GM21528 (cell line): ENCODE data around the gene APBB2.

Experiments used
- ATAC-seq: cut with Tn5 transposase; IDR thresholded peaks from one replicate; pipeline ENCODE4 v1.9.1; 2021; ENCODE audit warnings: mild to moderate bottlenecking, moderate library complexity; ENCODE audit not compliant: unreplicated experiment, low FRiP score

The APBB2 gene

DNA sequence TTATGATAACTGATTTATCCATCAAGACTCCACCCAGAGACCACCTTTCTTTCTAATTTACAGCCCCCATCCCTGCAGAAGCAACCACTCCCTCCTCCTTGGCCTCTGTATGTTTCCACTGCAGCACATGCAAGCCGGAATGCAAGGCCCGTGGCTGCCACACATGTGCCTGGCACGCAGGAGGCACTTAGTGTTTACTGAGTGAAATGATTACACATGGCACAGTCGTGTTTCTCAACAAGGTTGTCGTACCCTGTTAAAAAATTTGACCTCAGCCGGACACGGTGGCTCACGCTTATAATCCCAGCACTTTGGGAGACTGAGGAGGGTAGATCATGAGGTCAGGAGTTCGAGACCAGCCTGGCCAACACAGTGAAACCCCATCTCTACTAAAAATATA, 104.3 kb downstream of the APBB2 start:
- no peak for ATAC-seq

- ATAC-seq = no peak
Observed at GRCh38 chr4:41108481-41108880, 105.9 kb downstream of the APBB2 start.

- no peak for ATAC-seq
Observed at GRCh38 chr4:41106694-41107419, 107.5 kb downstream of the APBB2 start.

DNA sequence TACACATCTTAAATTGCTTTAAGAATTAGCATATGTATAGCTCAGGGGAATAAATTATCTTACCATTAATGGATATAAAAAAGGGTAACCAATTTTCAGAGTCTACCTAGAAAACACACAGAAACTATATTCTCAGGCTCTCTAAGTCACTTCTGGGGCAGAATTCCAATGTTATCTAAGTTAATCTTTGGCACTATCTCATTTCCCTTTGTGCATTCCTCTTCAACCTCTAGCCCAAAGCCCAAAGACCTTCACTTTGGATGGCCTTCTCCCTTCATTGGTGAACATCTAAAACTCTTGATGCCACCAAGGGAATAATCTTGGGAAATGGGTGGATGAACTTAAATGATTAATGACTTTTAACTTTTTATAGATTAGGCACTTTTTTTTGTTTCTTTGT, 108.3 kb downstream of the APBB2 start:
- ATAC-seq = no peak

- ATAC-seq = no peak
Observed at GRCh38 chr4:41104155-41104554, 110.2 kb downstream of the APBB2 start.

- no peak for ATAC-seq
Observed at GRCh38 chr4:41103657-41104056, 110.7 kb downstream of the APBB2 start.

DNA sequence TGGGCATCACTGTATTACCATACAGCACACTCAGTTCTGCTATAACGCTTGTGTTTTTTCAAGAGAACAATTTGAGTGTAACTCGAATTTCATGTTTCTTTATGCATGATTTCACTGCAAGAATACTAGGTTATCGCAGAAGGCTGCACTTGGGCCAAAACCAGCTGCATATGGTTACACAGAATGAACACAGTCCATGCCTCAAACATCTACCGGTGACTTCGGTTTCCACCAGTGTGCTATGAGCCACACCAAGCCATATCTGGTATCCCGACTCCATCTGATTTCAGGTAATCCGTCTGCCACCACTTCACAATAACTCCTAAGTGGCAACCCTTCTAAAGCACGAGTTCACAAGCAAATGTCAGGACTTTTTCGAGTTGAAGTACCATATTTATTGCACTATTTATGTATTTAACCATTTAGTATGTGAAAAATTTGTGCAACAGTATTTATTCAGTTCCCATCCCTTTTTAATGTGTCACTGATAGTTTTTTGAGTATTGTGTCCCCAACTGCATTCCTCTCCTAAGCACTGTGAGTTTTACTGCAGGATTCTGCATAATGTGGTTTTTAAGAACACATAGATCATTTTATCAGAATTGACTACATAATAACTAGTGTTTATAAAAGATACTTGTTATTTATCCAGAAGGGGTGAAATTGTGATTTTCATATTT, 111.8 kb downstream of the APBB2 start:
- ATAC-seq = no peak

DNA sequence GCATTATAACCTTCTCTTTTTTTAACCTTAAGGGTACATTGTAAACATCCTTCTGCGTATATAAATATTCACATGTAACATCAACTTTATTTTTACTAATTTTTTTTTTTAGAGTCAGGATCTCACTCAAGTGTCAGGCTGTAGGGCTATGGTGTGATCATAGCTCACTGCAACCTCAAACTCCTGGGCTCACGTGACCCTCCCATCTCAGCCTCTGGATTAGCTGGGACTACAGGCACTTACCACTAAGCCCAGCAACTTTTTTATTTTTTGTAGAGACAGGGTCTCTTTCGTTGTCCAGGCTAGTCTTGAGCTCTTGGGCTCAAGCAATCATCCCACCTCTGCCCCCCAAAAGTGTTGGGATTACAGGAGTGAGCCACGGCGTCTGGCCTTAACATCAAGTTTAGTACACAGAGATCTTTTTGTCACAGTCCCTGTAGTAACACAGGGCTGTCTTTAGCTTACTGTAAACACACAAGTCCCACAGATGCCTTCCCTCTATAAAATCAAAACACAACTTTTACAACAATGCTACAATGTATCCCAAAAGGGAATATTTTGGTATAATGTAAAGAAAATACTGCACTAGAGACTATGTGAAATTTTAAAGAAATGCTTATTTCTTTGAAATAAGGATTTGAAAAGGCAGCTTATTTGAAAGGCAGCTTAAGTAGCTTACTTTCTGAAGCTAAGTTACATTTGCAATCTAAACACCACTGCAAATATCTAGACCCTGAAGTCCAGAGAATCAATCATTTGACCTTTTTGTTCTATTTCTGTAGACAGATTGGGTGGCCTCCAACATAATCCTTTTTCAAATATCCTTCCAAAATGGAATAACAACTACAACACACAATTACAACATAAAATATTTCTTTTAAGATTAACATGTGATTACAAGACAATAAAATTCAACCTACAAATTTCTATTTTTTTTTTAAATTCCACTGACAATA, 116.0 kb downstream of the APBB2 start:
- ATAC-seq = no peak

DNA sequence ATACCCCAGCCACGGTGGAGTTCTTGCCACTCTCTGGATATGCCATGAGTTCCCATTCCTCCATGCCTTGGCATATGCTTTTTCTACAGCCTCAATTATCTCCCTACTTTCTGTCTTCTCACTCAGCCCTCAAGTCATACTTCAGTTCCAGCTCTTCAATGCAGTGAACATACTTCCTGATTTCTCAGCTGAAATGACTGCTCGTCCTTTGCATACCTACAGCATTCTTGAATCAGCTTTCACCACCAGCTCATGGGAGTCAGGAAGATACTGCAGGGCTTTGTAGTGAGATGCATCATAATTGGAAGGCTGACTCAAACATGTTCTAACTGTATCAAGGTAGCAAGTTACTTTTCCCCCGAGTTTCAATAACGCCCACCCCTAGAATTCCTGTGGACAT, 118.4 kb downstream of the APBB2 start:
- ATAC-seq = no peak

GRCh38 chr4:41095192-41095872, 119.0 kb downstream of the APBB2 start:
- no peak for ATAC-seq

- ATAC-seq = no peak
Observed at GRCh38 chr4:41092128-41092527, 122.2 kb downstream of the APBB2 start.

GRCh38 chr4:41081847-41082246, 132.5 kb downstream of the APBB2 start:
- no peak for ATAC-seq

GRCh38 chr4:41080976-41081375, 133.4 kb downstream of the APBB2 start:
- no peak for ATAC-seq

GRCh38 chr4:41079881-41080560, 134.3 kb downstream of the APBB2 start:
- ATAC-seq = no peak

DNA sequence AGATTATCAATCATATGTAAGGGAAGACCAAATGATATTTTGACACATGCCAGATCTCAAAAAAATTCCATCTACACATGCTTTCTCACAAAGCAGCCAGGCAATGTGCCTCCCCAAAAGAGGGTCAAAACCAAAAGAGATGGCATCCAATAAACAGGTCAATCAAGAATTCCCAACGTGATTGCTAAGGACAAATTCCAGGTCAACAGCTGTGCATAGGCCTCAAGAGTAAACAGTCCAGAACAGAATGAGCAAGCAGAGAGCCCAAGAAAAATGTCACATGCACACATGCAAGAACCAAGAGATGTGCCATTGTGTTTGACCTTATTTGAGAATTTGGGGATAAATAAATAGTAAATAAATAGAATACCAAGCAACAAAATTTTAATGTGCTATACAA, 136.7 kb downstream of the APBB2 start:
- ATAC-seq = no peak

- ATAC-seq = no peak
Observed at GRCh38 chr4:41076481-41076880, 137.9 kb downstream of the APBB2 start.

DNA sequence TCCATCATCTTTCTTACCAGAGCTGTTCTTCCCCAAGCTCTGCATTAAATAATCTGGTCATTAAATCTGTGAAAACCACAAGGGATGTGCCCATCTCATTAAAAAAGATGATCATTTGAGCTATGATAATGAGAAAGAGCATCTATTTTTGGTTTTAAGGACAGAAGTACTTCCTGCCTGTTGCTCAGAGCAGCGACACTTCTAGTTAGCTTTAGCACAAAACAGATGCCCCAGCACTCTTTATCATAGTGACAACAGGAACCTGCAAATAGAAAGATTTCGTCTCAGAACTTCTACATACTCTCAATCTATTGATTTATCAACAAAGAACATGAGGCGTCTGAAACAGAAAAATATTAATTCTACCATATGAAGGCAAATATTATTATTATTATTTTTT, 140.1 kb downstream of the APBB2 start:
- no peak for ATAC-seq

- no peak for ATAC-seq
Observed at GRCh38 chr4:41072021-41072777, 142.1 kb downstream of the APBB2 start.

DNA sequence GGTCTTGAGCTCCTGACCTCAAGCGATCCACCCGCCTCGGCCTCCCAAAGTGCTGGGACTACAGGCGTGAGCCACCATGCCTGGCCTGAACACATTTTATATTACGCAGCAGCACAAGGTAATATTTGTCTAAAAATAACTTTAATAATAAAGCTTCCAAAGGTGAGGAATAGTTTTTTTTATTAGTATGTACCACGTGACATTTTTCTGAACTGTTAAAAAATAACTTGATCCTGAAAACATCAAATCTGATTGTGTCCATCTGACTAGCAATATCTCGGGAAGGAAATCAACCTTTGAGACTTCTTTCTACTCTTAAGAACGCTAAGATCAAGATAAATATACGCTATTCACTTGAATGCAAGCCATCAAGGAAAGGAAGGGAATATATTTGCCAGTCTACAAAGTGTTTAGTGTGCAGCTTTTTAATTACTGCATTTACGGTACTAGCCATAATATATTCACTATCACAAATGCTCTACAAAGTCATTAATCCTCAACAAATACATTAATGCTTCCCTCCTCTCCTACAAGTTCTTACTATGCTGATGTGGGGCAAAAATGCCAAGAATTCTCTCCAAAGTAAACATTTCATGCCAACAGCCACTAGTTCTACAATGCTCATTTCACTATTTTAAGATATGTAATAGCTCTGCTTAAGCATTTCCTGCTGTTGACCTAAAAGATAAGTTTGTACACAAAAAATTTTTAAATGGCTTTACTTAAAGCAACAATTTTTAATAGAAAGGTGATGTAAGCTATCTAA, 143.6 kb downstream of the APBB2 start:
- no peak for ATAC-seq
